SK-N-SH treated with all-trans-retinoic acid at 6 μM for 48 hours (cell line): Measurements from ENCODE around the gene ALG8.

ENCODE experiments used
- ATAC-seq: fragments of 200-7000 bp; cut with Tn5 transposase; 3 replicates; pipeline ENCODE4 v1.9.1; 2020; ENCODE audit warnings: mild to moderate bottlenecking, moderate library complexity
- ARNTL ChIP-seq: fragments of 450-650 bp; formaldehyde crosslinking; IDR thresholded peaks from 2 replicates; pipeline ENCODE4 v1.5.0; 2020; ENCODE audit warnings: low read depth, mild to moderate bottlenecking, moderate library complexity, borderline replicate concordance
- BACH2 ChIP-seq: fragments of 250-450 bp; sonication (Bioruptor Pico); IDR thresholded peaks from 2 replicates; pipeline ENCODE4 v1.9.0; 2021; ENCODE audit warnings: mild to moderate bottlenecking, borderline replicate concordance
- CREB5 ChIP-seq: fragments of 250-450 bp; sonication (Bioruptor Pico); IDR thresholded peaks from 2 replicates; pipeline ENCODE4 v1.5.1; 2020; ENCODE audit warnings: low read depth, mild to moderate bottlenecking, moderate library complexity
- CSDC2 ChIP-seq: fragments of 250-450 bp; sonication (Bioruptor Pico); IDR thresholded peaks from 2 replicates; pipeline ENCODE4 v1.5.0; 2020; ENCODE audit warnings: mild to moderate bottlenecking, moderate library complexity
- CSRNP3 ChIP-seq: fragments of 250-450 bp; sonication (Bioruptor Pico); IDR thresholded peaks from 2 replicates; pipeline ENCODE4 v1.5.1; 2021; ENCODE audit warnings: mild to moderate bottlenecking, moderate library complexity
- ESRRG ChIP-seq: fragments of 250-450 bp; sonication (Bioruptor Pico); IDR thresholded peaks from 2 replicates; pipeline ENCODE4 v1.6.1; 2021; ENCODE audit warnings: mild to moderate bottlenecking
- ISL1 ChIP-seq: fragments of 250-450 bp; sonication (Bioruptor Pico); IDR thresholded peaks from 2 replicates; pipeline ENCODE4 v2.1.2; 2022; ENCODE audit warnings: mild to moderate bottlenecking, moderate library complexity
- OSR1 ChIP-seq: fragments of 250-450 bp; sonication (Bioruptor Pico); IDR thresholded peaks from 2 replicates; pipeline ENCODE4 v1.8.0; 2022; ENCODE audit warnings: moderate library complexity, mild to moderate bottlenecking, inconsistent platforms
- POU6F1 ChIP-seq: fragments of 250-450 bp; sonication (Bioruptor Pico); IDR thresholded peaks from 2 replicates; pipeline ENCODE4 v1.8.0; 2021; ENCODE audit warnings: low read depth, mild to moderate bottlenecking, moderate library complexity, borderline replicate concordance
- PPARA ChIP-seq: fragments of 250-450 bp; sonication (Bioruptor Pico); IDR thresholded peaks from 2 replicates; pipeline ENCODE4 v1.5.0; 2020; ENCODE audit warnings: mild to moderate bottlenecking, borderline replicate concordance
- RARB ChIP-seq: fragments of 250-450 bp; sonication (Bioruptor Pico); IDR thresholded peaks from 2 replicates; pipeline ENCODE4 v1.8.0; 2021; ENCODE audit warnings: mild to moderate bottlenecking, moderate library complexity
- SNAI2 ChIP-seq: fragments of 250-450 bp; sonication (Bioruptor Pico); IDR thresholded peaks from 2 replicates; pipeline ENCODE4 v1.5.0; 2020; ENCODE audit warnings: mild to moderate bottlenecking, moderate library complexity
- TCF4 ChIP-seq: fragments of 250-450 bp; sonication (Bioruptor Pico); IDR thresholded peaks from 2 replicates; pipeline ENCODE4 v1.8.0; 2021; ENCODE audit warnings: mild to moderate bottlenecking, moderate library complexity, borderline replicate concordance
- TOX ChIP-seq: fragments of 250-450 bp; sonication (Bioruptor Pico); IDR thresholded peaks from 2 replicates; pipeline ENCODE4 v1.8.0; 2021; ENCODE audit warnings: mild to moderate bottlenecking, moderate library complexity, borderline replicate concordance
- TSHZ2 ChIP-seq: fragments of 250-450 bp; sonication (Bioruptor Pico); IDR thresholded peaks from 2 replicates; pipeline ENCODE4 v1.5.0; 2020; ENCODE audit warnings: mild to moderate bottlenecking, moderate library complexity
- ZC3H10 ChIP-seq: fragments of 250-450 bp; sonication (Bioruptor Pico); IDR thresholded peaks from 2 replicates; pipeline ENCODE4 v1.5.1; 2021; ENCODE audit warnings: mild to moderate bottlenecking, moderate library complexity
- ZFP3 ChIP-seq: fragments of 250-450 bp; sonication (Bioruptor Pico); IDR thresholded peaks from 2 replicates; pipeline ENCODE4 v1.5.0; 2020; ENCODE audit warnings: mild to moderate bottlenecking, moderate library complexity
- ZFP30 ChIP-seq: fragments of 450-650 bp; formaldehyde crosslinking; IDR thresholded peaks from 2 replicates; pipeline ENCODE4 v1.5.0; 2022; ENCODE audit warnings: mild to moderate bottlenecking, moderate library complexity
- ZNF565 ChIP-seq: fragments of 450-650 bp; formaldehyde crosslinking; conservative IDR thresholded peaks from 2 replicates; pipeline ENCODE4 v1.5.0; 2020; ENCODE audit warnings: low read depth, mild to moderate bottlenecking, moderate library complexity
- ZNF70 ChIP-seq: fragments of 450-650 bp; formaldehyde crosslinking; IDR thresholded peaks from 2 replicates; pipeline ENCODE4 v1.5.0; 2020; ENCODE audit warnings: mild to moderate bottlenecking, moderate library complexity

ALG8 gene

GRCh38 chr11:78145511-78146025 is 6.1 kb upstream of the ALG8 start:
- no peak for TF ChIP-seq TOX (CRISPR knock-in tag)
- TF ChIP-seq ARNTL (CRISPR knock-in tag): no peak
- no peak for TF ChIP-seq POU6F1 (CRISPR knock-in tag)
- no peak for TF ChIP-seq RARB (CRISPR knock-in tag)
- no peak for TF ChIP-seq TSHZ2 (CRISPR knock-in tag)
- TF ChIP-seq ESRRG (CRISPR knock-in tag): no peak
- TF ChIP-seq ZFP30 (CRISPR knock-in tag): no peak
- TF ChIP-seq BACH2 (CRISPR knock-in tag): no peak
- TF ChIP-seq ZC3H10 (CRISPR knock-in tag): no peak
- TF ChIP-seq TCF4 (CRISPR knock-in tag): no peak
- TF ChIP-seq CREB5 (CRISPR knock-in tag): no peak
- no peak for TF ChIP-seq SNAI2
- TF ChIP-seq PPARA (CRISPR knock-in tag): no peak
- no peak for ATAC-seq

GRCh38 chr11:78140392-78141077 is 1.1 kb upstream of the ALG8 start:
- no peak for ATAC-seq
- TF ChIP-seq ZNF70 (CRISPR knock-in tag) (0 out of 2 replicates have a peak, but pooled peaks have one; percentile 19), ISL1 (CRISPR knock-in tag) (no peak)

GRCh38 chr11:78138694-78139421 is 568 bp downstream of the ALG8 start:
- peak; percentile 49 for ATAC-seq
- TF ChIP-seq SNAI2 (no peak), CSDC2 (CRISPR knock-in tag) (no peak), ZNF70 (CRISPR knock-in tag) (no peak)
- TF ChIP-seq, all 23 proteins: peak for 0

- TF ChIP-seq ZNF565: no peak
- no peak for TF ChIP-seq OSR1 (CRISPR knock-in tag)
- TF ChIP-seq CSRNP3 (CRISPR knock-in tag): no peak
- TF ChIP-seq ZFP3 (CRISPR knock-in tag): no peak
- no peak for TF ChIP-seq POU6F1 (CRISPR knock-in tag)
- no peak for TF ChIP-seq PPARA (CRISPR knock-in tag)
- no peak for TF ChIP-seq TCF4 (CRISPR knock-in tag)
- TF ChIP-seq CREB5 (CRISPR knock-in tag): no peak
- TF ChIP-seq TSHZ2 (CRISPR knock-in tag): no peak
- no peak for TF ChIP-seq TOX (CRISPR knock-in tag)
- no peak for TF ChIP-seq ZC3H10 (CRISPR knock-in tag)
- no peak for TF ChIP-seq RARB (CRISPR knock-in tag)
- TF ChIP-seq BACH2 (CRISPR knock-in tag): no peak
- no peak for TF ChIP-seq ISL1 (CRISPR knock-in tag)
- no peak for ATAC-seq
Measured at GRCh38 chr11:78138291-78138690, 1.1 kb downstream of the ALG8 start.
